Spinal cord (tissue), 4 donors: ENCODE results near the gene HNRNPL. TPM values are rescaled to one million over a fixed set of nuclear protein-coding genes. Genes with fewer than 3 reads are reported as not detected.

Experiments used
- polyA plus RNA-seq, 2 donors: library from polyadenylated mRNA; unstranded; fragments of 120-200 nt; gene quantifications; one replicate each; pipeline ENCODE4 v1.2.1, GENCODE V29; 2013; ENCODE audit not compliant: insufficient read length in 2 of 2
- small RNA-seq: library from RNA; depleted of rRNA; stranded (forward); fragments of <200 nt; gene quantifications from one replicate; pipeline ENCODE3, GENCODE V24; 2014; ENCODE audit warnings: low replicate concordance
- total RNA-seq, 2 donors: library from RNA; depleted of rRNA in 1 of 2; stranded (reverse); fragments of 120-200 nt in 1 of 2; fragments of >200 nt in 1 of 2; gene quantifications; one replicate each; pipeline versions ENCODE4 v1.2.3 to v1.2.4, GENCODE V29; 2013 to 2014

The HNRNPL gene
- total and polyA plus RNA-seq, 4 donors, result 214 to 338 (median 293) TPM

Small RNA genes lying within 50 kb of the gene (small RNA-seq; reads per million reads assigned to genes)
- not detected for gene RNU6-140P

Other genes with a start within 250 kb of the HNRNPL start
- gene MAP4K1, start 232.0 kb downstream of the HNRNPL start, total RNA-seq, result 1 to 10 TPM; 1.6 to 2.4 TPM
- gene MAP4K1, start 232.0 kb downstream of the HNRNPL start, polyA plus RNA-seq, result 10 to 100 TPM in 1 of 2 donors, 1 to 10 TPM in 1; 8.9 to 12.2 TPM
- 100 to 1,000 TPM; 110 to 266 TPM for gene EIF3K, start 230.8 kb downstream of the HNRNPL start, total RNA-seq
- 100 to 1,000 TPM; 254 to 268 TPM for gene EIF3K, start 230.8 kb downstream of the HNRNPL start, polyA plus RNA-seq
- gene ACTN4, start 202.3 kb downstream of the HNRNPL start, total RNA-seq, result 100 to 1,000 TPM; 103 to 142 TPM
- gene ACTN4, start 202.3 kb downstream of the HNRNPL start, polyA plus RNA-seq, result 100 to 1,000 TPM; 292 to 297 TPM
- gene CAPN12, start 105.5 kb downstream of the HNRNPL start, total RNA-seq, result 1 to 10 TPM in 1 of 2 donors, under 1 TPM in 1; 0.69 to 1.1 TPM
- 1 to 10 TPM; 2.5 to 2.8 TPM for gene CAPN12, start 105.5 kb downstream of the HNRNPL start, polyA plus RNA-seq
- under 1 TPM in 1 of 2 donors, not detected in 1; 0.72 TPM for gene LGALS7, start 76.5 kb downstream of the HNRNPL start, total RNA-seq
- gene LGALS7, start 76.5 kb downstream of the HNRNPL start, polyA plus RNA-seq, result 1 to 10 TPM in 1 of 2 donors, not detected in 1; 1.4 TPM
- 1 to 10 TPM in 1 of 2 donors, not detected in 1; 1.9 TPM for gene LGALS7B, start 60.8 kb downstream of the HNRNPL start, total RNA-seq
- gene LGALS7B, start 60.8 kb downstream of the HNRNPL start, polyA plus RNA-seq, result 1 to 10 TPM in 1 of 2 donors, not detected in 1; 2.6 TPM
- gene LGALS4, start 37.0 kb downstream of the HNRNPL start, total RNA-seq, result 1 to 10 TPM in 1 of 2 donors, under 1 TPM in 1; 0.89 to 1.0 TPM
- gene LGALS4, start 37.0 kb downstream of the HNRNPL start, polyA plus RNA-seq, result 1 to 10 TPM; 1.8 to 2.0 TPM
- 10 to 100 TPM; 31.1 to 49.4 TPM for gene ECH1, start 18.2 kb downstream of the HNRNPL start, total RNA-seq
- 100 to 1,000 TPM; 123 to 142 TPM for gene ECH1, start 18.2 kb downstream of the HNRNPL start, polyA plus RNA-seq
- 10 to 100 TPM in 1 of 2 donors, 1 to 10 TPM in 1; 8.7 to 11.7 TPM for gene RINL, start 28.3 kb upstream of the HNRNPL start, total RNA-seq
- 10 to 100 TPM; 22.5 to 28.2 TPM for gene RINL, start 28.3 kb upstream of the HNRNPL start, polyA plus RNA-seq
- gene SIRT2, start 49.6 kb upstream of the HNRNPL start, total RNA-seq, result 100 to 1,000 TPM; 277 to 339 TPM
- 100 to 1,000 TPM; 652 to 771 TPM for gene SIRT2, start 49.6 kb upstream of the HNRNPL start, polyA plus RNA-seq
- 10 to 100 TPM in 1 of 2 donors, 1 to 10 TPM in 1; 5.6 to 11.2 TPM for gene NFKBIB, start 50.0 kb upstream of the HNRNPL start, total RNA-seq
- 10 to 100 TPM; 14.3 to 14.8 TPM for gene NFKBIB, start 50.0 kb upstream of the HNRNPL start, polyA plus RNA-seq
- 1 to 10 TPM in 1 of 2 donors, under 1 TPM in 1; 0.89 to 1.9 TPM for gene CCER2, start 62.2 kb upstream of the HNRNPL start, total RNA-seq
- 1 to 10 TPM; 3.6 to 3.7 TPM for gene CCER2, start 62.2 kb upstream of the HNRNPL start, polyA plus RNA-seq
- 10 to 100 TPM in 1 of 2 donors, 1 to 10 TPM in 1; 8.1 to 19.7 TPM for gene SARS2, start 80.8 kb upstream of the HNRNPL start, total RNA-seq
- gene SARS2, start 80.8 kb upstream of the HNRNPL start, polyA plus RNA-seq, result 10 to 100 TPM; 34.1 to 47.7 TPM
- gene MRPS12, start 81.0 kb upstream of the HNRNPL start, total RNA-seq, result 10 to 100 TPM; 18.7 to 21.9 TPM
- gene MRPS12, start 81.0 kb upstream of the HNRNPL start, polyA plus RNA-seq, result 10 to 100 TPM; 25.8 to 26.9 TPM
- gene FBXO17, start 125.8 kb upstream of the HNRNPL start, total RNA-seq, result 10 to 100 TPM in 1 of 2 donors, 1 to 10 TPM in 1; 7.7 to 20.8 TPM
- 10 to 100 TPM; 13.2 to 18.0 TPM for gene FBXO17, start 125.8 kb upstream of the HNRNPL start, polyA plus RNA-seq
- 1 to 10 TPM; 6.4 to 8.7 TPM for gene FBXO27, start 182.6 kb upstream of the HNRNPL start, total RNA-seq
- 10 to 100 TPM; 32.7 to 39.1 TPM for gene FBXO27, start 182.6 kb upstream of the HNRNPL start, polyA plus RNA-seq
- under 1 TPM in 1 of 2 donors, not detected in 1; 0.10 TPM for gene ACP7, start 234.4 kb upstream of the HNRNPL start, total RNA-seq
- under 1 TPM; 0.27 to 0.35 TPM for gene ACP7, start 234.4 kb upstream of the HNRNPL start, polyA plus RNA-seq